Kidney (tissue), 14 donors: ENCODE measurements around the gene GRM3. TPM values are rescaled to one million over a fixed set of nuclear protein-coding genes. Genes with fewer than 3 reads are reported as not detected.

Experiments used
- DNase-seq, 5 donors: peaks; one replicate each; pipeline ENCODE4 v3.0.0-alpha.2; 2013 to 2020
- FAIRE-seq: peaks from 2 replicates; lab custom pipeline; 2012; peaks lifted over from hg19 to GRCh38; lab: Jason Lieb, UNC
- H3K27ac ChIP-seq, 2 donors: one replicate each; pipeline ENCODE4 v1.7.0; 2013; ENCODE audit warnings: low read depth in 2 of 2, low read length in 2 of 2, inconsistent platforms in 1 of 2
- H3K27me3 ChIP-seq: one replicate; pipeline ENCODE4 v1.7.1; 2013; ENCODE audit warnings: low read length, inconsistent platforms; ENCODE audit not compliant: control insufficient read depth, insufficient read depth
- H3K36me3 ChIP-seq, 3 donors: one replicate each; pipeline versions ENCODE4 v1.7.0 to v1.7.1; 2013; ENCODE audit warnings: low read length in 3 of 3, control low read depth in 1 of 3, inconsistent platforms in 1 of 3; ENCODE audit not compliant: insufficient read depth in 3 of 3, control insufficient read depth in 2 of 3
- H3K4me1 ChIP-seq, 3 donors: one replicate each; pipeline versions ENCODE4 v1.7.0 to v1.7.1; 2013; ENCODE audit warnings: low read length in 3 of 3, inconsistent platforms in 1 of 3, low read depth in 1 of 3; ENCODE audit not compliant: control insufficient read depth in 2 of 3, insufficient read depth in 2 of 3
- H3K4me3 ChIP-seq, 3 donors: one replicate each; pipeline versions ENCODE4 v1.7.0 to v1.8.1; 2013; ENCODE audit warnings: low read length in 3 of 3, control low read depth in 1 of 3, inconsistent platforms in 1 of 3
- H3K9ac ChIP-seq, 3 donors: one replicate each; pipeline versions ENCODE4 v1.7.0 to v1.7.1; 2013; ENCODE audit warnings: low read length in 3 of 3, control low read depth in 1 of 3, inconsistent platforms in 1 of 3
- H3K9me3 ChIP-seq, 3 donors: one replicate each; pipeline versions ENCODE4 v1.7.0 to v1.7.1; 2013; ENCODE audit warnings: low read length in 3 of 3, control low read depth in 1 of 3, inconsistent platforms in 1 of 3; ENCODE audit not compliant: control insufficient read depth in 2 of 3, insufficient read depth in 1 of 3
- intact Hi-C: fragments of 100-400 bp; cut with DNase I; formaldehyde crosslinking; loops from one replicate; pipeline ENCODE4 v1.11.1; 2022
- polyA plus RNA-seq: library from polyadenylated mRNA; stranded (reverse); fragments of 350-450 nt; fragmentation: Illumina TruSeq; extraction: RNeasy Lipid Tissue Mini Kit (QIAGEN cat#74804); gene quantifications from one replicate; pipeline ENCODE4 v1.2.3, GENCODE V29; 2014; ENCODE audit warnings: low read depth, low replicate concordance; ENCODE audit not compliant: insufficient read depth
- total RNA-seq: library from RNA; stranded (reverse); fragmentation: NEBNext Ultra II Directional; extraction: Animal tissue kit (Norgen Biotek cat#: 25700); gene quantifications from one replicate; pipeline ENCODE4 v1.2.1, GENCODE V29; 2021
- TF ChIP-seq, protein P1 (sequence below): IDR thresholded peaks from 3 replicates; pipeline ENCODE4 v1.5.1; 2012; ENCODE audit warnings: mild to moderate bottlenecking, moderate library complexity, borderline replicate concordance; ENCODE audit not compliant: insufficient read depth; ENCODE audit errors: extremely low read depth
- donor health status: control.
- donor health status: control.
- donor health status: control.
- donor health status: control.
- donor health status: control.
- donor health status: DM: yes; HTN: yes; CAD: no.
- donor health status: Normal renal cell carcinoma (clear cell type).

The GRM3 gene
- total and polyA plus RNA-seq, 2 donors from 2014 or later = not detected

GRCh38 chr7:86911659-86912058 lies 267.9 kb downstream of the GRM3 start:
- Histone ChIP-seq H3K9ac (no peak overlapping the region), H3K4me3 (no peak overlapping the region), H3K27ac (no peak overlapping the region), H3K9me3 (no peaks in the 10 kb centered on the region), H3K27me3 (no peaks in the 10 kb centered on the region), H3K4me1 (no peaks in the 10 kb centered on the region), H3K36me3 (no peaks in the 10 kb centered on the region)
- TF ChIP-seq, protein P1, sequence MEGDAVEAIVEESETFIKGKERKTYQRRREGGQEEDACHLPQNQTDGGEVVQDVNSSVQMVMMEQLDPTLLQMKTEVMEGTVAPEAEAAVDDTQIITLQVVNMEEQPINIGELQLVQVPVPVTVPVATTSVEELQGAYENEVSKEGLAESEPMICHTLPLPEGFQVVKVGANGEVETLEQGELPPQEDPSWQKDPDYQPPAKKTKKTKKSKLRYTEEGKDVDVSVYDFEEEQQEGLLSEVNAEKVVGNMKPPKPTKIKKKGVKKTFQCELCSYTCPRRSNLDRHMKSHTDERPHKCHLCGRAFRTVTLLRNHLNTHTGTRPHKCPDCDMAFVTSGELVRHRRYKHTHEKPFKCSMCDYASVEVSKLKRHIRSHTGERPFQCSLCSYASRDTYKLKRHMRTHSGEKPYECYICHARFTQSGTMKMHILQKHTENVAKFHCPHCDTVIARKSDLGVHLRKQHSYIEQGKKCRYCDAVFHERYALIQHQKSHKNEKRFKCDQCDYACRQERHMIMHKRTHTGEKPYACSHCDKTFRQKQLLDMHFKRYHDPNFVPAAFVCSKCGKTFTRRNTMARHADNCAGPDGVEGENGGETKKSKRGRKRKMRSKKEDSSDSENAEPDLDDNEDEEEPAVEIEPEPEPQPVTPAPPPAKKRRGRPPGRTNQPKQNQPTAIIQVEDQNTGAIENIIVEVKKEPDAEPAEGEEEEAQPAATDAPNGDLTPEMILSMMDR = no peak
- FAIRE-seq = no peak
- intact Hi-C loops = loop anchor here (10.0 kb wide), 1 partner anchor 233 kb away; no protein-coding TSS in a partner anchor
- DNase-seq = peak in 1 of 5 donors; percentile 9

- no peak for FAIRE-seq
- no peak for DNase-seq
- intact Hi-C loops = loop anchor here (10.0 kb wide), 1 partner anchor 231 kb away; no protein-coding TSS in a partner anchor
- no peaks in the 10 kb centered on the region for H3K36me3 ChIP-seq
- TF ChIP-seq, protein P1 = no peak
- H3K9me3 ChIP-seq = no peaks in the 10 kb centered on the region
- H3K27me3 ChIP-seq = no peaks in the 10 kb centered on the region
- no peaks in the 10 kb centered on the region for H3K4me1 ChIP-seq
- no peak overlapping the region for H3K9ac ChIP-seq
- H3K27ac ChIP-seq = no peak overlapping the region
- H3K4me3 ChIP-seq = no peak overlapping the region
These were observed 270.0 kb downstream of the GRM3 start for GRCh38 chr7:86913709-86914108.
